PFSK-1 (cell line): Measurements from ENCODE around the gene GPRC6A.

Experiments used
- FOXP2 ChIP-seq: optimal IDR thresholded peaks from 2 replicates; pipeline ENCODE3; 2011; ENCODE audit warnings: borderline replicate concordance, control low read depth, inconsistent platforms; ENCODE audit not compliant: insufficient read depth; ENCODE audit errors: extremely low read length, extremely low read depth
- POLR2AphosphoS5 ChIP-seq: IDR thresholded peaks from 2 replicates; pipeline ENCODE4 v1.6.1; 2012; ENCODE audit warnings: low read depth, mild to moderate bottlenecking, control low read depth, low read length, moderate library complexity
- SIN3A ChIP-seq: IDR thresholded peaks from 2 replicates; pipeline ENCODE4 v1.6.1; 2012; ENCODE audit warnings: mild to moderate bottlenecking, low read length, moderate library complexity, borderline replicate concordance; ENCODE audit not compliant: insufficient read depth
- TAF1 ChIP-seq: IDR thresholded peaks from 2 replicates; pipeline ENCODE4 v1.6.1; 2012; ENCODE audit warnings: low read length, control low read depth, borderline replicate concordance; ENCODE audit not compliant: insufficient read depth
- TF ChIP-seq, protein P1 (sequence below), 2 experiments: IDR thresholded peaks; 2 replicates each; pipeline versions ENCODE4 v1.6.1 to v1.8.0; 2011 to 2012; ENCODE audit warnings: low read depth in 2 of 2, low read length in 2 of 2, control low read depth in 1 of 2, inconsistent platforms in 1 of 2, mild to moderate bottlenecking in 1 of 2, moderate library complexity in 1 of 2; ENCODE audit not compliant: insufficient read depth in 1 of 2

The GPRC6A gene

GRCh38 chr6:116779573-116780164 is 49.2 kb downstream of the GPRC6A start:
- TF ChIP-seq, protein P1, sequence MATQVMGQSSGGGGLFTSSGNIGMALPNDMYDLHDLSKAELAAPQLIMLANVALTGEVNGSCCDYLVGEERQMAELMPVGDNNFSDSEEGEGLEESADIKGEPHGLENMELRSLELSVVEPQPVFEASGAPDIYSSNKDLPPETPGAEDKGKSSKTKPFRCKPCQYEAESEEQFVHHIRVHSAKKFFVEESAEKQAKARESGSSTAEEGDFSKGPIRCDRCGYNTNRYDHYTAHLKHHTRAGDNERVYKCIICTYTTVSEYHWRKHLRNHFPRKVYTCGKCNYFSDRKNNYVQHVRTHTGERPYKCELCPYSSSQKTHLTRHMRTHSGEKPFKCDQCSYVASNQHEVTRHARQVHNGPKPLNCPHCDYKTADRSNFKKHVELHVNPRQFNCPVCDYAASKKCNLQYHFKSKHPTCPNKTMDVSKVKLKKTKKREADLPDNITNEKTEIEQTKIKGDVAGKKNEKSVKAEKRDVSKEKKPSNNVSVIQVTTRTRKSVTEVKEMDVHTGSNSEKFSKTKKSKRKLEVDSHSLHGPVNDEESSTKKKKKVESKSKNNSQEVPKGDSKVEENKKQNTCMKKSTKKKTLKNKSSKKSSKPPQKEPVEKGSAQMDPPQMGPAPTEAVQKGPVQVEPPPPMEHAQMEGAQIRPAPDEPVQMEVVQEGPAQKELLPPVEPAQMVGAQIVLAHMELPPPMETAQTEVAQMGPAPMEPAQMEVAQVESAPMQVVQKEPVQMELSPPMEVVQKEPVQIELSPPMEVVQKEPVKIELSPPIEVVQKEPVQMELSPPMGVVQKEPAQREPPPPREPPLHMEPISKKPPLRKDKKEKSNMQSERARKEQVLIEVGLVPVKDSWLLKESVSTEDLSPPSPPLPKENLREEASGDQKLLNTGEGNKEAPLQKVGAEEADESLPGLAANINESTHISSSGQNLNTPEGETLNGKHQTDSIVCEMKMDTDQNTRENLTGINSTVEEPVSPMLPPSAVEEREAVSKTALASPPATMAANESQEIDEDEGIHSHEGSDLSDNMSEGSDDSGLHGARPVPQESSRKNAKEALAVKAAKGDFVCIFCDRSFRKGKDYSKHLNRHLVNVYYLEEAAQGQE (IDR thresholded peaks at IDR 0.05; ENCODE audit: insufficient read depth in 1 of 2, low read depth in 2 of 2, low read length in 2 of 2), result no peak
- TF ChIP-seq TAF1 (no peak), FOXP2 (no peak), POLR2AphosphoS5 (no peak), SIN3A (no peak)

GRCh38 chr6:116773886-116774285 is 55.0 kb downstream of the GPRC6A start:
- no peak for TF ChIP-seq POLR2AphosphoS5
- TF ChIP-seq, protein P1 (IDR thresholded peaks at IDR 0.05; ENCODE audit: insufficient read depth in 1 of 2, low read depth in 2 of 2, low read length in 2 of 2), result no peak
- TF ChIP-seq SIN3A, result no peak
- no peak for TF ChIP-seq TAF1
- no peak for TF ChIP-seq FOXP2

DNA sequence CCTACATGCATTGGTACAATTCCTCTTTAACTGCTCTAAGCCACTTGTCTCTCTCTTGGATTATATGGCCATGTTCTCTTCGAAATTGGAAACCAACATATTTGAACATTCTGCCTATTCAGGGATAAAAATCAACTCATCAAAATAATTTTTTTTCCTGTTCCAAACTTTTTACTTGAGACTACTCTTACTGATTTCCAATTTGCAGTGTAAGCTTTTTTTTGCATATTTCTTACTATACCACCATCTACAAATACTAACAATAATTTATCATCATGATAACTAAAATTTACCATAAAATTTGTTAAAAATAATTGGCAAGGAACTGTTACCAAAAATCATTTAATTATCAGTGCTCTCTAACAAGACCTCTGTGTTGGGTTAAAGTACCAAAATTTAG is 56.4 kb downstream of the GPRC6A start:
- TF ChIP-seq FOXP2 (no peak), TAF1 (no peak)

- no peak for TF ChIP-seq TAF1
- no peak for TF ChIP-seq POLR2AphosphoS5
- TF ChIP-seq, protein P1 (IDR thresholded peaks at IDR 0.05; ENCODE audit: insufficient read depth in 1 of 2, low read depth in 2 of 2, low read length in 2 of 2), result no peak
- TF ChIP-seq FOXP2, result no peak
- no peak for TF ChIP-seq SIN3A
Measured at GRCh38 chr6:116767715-116768114, 61.2 kb downstream of the GPRC6A start.

DNA sequence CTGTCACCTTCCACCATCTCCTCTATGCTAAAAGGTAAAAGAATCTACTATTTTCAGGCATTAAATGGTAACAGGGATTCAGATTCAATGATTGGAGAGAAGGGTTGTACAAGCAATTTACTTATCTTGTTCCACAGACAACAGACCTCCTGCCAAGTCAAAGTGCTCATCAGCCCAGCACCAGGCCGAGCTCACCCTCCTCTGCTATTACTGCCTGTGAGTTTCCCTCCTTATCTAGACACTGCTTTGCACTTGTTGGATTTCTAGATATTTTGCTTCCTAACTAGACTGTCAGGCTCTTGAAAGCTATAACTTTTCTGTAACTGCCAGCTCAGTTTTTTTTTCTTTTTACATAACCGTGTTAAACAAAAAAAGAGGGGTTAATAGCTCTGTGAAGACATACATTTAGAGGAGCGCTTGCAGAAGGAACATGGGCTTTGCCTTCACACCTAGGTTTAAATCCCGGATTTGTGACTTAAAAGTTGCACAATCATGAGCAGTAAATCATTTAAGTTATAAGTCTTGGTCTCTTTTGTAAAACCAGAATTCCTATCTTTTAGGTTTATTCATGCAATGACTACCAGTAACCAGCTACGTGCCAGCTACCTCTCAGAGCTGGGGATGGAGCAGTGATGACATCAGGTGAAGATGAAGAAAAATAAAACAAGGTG is 62.2 kb downstream of the GPRC6A start:
- TF ChIP-seq, protein P1 (IDR thresholded peaks at IDR 0.05; ENCODE audit: insufficient read depth in 1 of 2, low read depth in 2 of 2, low read length in 2 of 2), result no peak
- TF ChIP-seq POLR2AphosphoS5, result no peak
- no peak for TF ChIP-seq TAF1
- no peak for TF ChIP-seq SIN3A
